GM21360 (cell line): ENCODE measurements around the gene TEDC1.

ENCODE experiments used
- ATAC-seq: cut with Tn5 transposase; IDR thresholded peaks from one replicate; pipeline ENCODE4 v1.9.1; 2021; ENCODE audit warnings: mild to moderate bottlenecking, moderate library complexity; ENCODE audit not compliant: unreplicated experiment

TEDC1 gene

GRCh38 chr14:105490572-105491365, at the start of gene TEDC1:
Gene TEDC1, plus strand, starts transcription at chr14:105491246. Its CDS starts 130 bp downstream, at chr14:105491376.
- peak; percentile 61 for ATAC-seq

GRCh38 chr14:105442125-105442524, 48.9 kb upstream of the TEDC1 start:
- no peak for ATAC-seq

DNA sequence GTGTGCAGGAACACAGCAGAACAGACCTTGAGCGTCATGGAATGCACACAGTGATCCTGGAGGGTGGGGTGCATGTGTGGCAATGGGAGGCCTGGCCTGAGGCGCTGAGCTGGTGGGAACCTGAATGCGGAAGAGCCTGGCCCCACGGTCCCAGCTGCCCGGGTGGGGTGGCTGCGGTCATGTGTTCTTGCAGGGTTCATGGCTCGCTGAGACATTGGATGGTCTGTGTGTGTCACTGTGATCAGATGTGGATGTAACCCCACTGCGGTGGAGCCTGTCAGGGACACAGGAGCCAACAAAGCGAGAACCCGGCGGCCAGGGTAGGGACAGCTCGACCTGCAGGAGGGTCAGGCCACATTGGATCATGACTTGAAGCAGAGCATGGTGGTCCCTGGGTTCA, 48.2 kb upstream of the TEDC1 start:
- ATAC-seq, result no peak

- ATAC-seq, result no peak
Measured at GRCh38 chr14:105444859-105445258, 46.2 kb upstream of the TEDC1 start.

- no peak for ATAC-seq
Measured at GRCh38 chr14:105445290-105445689, 45.8 kb upstream of the TEDC1 start.

GRCh38 chr14:105445901-105446845, 44.9 kb upstream of the TEDC1 start:
- no peak for ATAC-seq

GRCh38 chr14:105446971-105447370, 44.1 kb upstream of the TEDC1 start:
- ATAC-seq, result no peak

DNA sequence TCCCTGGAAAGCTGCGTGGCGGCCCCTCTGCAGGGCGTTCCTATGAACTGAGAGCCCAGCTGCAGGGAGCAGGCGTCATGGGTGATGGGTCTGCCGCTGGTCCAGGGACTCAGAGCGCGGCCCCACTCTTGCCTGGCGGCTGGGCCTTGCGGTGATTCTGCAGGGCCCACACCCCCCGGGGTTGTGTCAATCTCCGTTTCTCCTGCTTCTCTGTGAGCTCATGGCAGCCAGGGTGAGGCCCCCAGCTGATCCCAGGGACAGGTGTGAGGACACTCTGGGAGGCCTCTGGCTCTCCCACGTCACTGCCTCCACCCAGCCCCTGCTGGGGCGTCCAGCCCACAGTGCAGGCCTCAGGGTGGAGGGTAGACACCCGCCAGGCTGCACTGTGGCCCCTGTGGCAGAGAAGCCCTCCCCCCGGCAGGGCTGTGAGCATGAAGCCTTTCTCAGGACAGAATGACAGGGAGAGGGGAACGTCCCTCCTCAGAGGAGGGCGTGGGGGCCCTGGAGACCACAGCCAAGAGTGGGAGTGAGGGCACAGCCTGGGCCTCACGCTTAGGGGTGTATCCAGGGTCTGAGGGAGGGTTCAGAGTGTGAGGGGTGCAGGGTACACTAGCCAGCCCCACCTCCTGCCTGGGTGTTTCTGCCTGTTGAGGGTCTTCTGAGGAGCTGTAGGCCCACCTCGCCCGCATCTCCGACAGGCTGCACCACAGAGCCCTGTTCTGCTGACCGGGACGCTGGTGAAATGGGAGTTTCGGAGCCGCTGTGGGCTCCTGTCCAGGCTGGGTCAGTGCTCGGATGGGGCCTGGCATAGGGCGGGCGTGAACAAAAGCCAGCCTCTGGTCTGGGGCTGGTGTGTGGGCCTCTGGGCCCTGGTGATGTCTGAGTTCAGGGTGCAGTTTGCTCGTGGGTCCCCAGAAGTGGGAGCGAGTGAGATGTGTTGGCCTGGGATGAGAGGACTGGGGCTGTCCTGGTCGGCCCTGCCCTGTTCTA, 43.1 kb upstream of the TEDC1 start:
- no peak for ATAC-seq

GRCh38 chr14:105448706-105449111, 42.3 kb upstream of the TEDC1 start:
- ATAC-seq, result no peak

DNA sequence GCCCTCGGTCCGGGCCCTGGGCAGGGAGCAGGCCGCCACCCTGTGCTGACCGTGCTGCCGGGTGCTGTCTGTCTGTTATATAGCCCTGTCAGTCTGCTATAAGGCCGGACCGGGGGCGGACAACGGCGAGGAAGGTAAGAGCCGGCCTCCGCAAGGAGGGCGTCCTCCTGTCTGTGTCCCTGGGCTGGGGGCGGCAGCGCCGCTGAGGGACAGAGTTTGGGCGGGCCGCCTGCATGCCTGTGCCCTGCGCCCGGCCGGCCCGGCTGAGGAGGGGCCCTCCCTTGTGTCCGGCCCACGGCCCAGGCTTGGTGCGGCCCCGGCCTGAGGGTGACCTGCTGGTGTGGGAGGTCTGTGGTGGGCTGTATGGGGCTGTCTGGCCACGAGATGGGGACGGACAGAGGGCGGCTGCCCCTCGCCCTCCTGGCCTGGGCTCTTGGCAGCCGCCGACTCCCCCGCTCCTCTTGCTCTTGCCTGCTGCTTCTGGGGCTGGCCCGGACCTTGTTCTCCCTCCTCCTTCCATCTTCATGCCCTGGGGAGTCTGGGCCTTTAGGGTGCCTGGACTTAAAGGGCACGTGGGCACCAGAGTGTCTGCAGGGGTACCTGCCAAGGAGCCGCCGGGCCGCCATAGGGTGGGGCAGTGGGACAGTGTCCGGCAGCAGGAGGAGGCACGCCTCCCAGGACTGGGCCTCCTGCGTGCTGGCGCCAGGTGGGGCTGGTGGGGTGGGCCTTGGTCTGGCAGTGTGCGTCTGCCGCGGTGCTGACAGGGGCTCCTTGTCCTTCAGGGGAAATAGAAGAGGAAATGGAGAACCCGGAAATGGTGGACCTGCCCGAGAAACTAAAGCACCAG, 41.5 kb upstream of the TEDC1 start:
- no peak for ATAC-seq

GRCh38 chr14:105450123-105450505, 40.9 kb upstream of the TEDC1 start:
- ATAC-seq, result no peak

GRCh38 chr14:105450864-105451720, 40.0 kb upstream of the TEDC1 start:
- no peak for ATAC-seq

GRCh38 chr14:105452963-105453362, 38.1 kb upstream of the TEDC1 start:
- no peak for ATAC-seq

- ATAC-seq, result no peak
Measured at GRCh38 chr14:105453847-105454246, 37.2 kb upstream of the TEDC1 start.

GRCh38 chr14:105455086-105455640, 35.9 kb upstream of the TEDC1 start:
- no peak for ATAC-seq

DNA sequence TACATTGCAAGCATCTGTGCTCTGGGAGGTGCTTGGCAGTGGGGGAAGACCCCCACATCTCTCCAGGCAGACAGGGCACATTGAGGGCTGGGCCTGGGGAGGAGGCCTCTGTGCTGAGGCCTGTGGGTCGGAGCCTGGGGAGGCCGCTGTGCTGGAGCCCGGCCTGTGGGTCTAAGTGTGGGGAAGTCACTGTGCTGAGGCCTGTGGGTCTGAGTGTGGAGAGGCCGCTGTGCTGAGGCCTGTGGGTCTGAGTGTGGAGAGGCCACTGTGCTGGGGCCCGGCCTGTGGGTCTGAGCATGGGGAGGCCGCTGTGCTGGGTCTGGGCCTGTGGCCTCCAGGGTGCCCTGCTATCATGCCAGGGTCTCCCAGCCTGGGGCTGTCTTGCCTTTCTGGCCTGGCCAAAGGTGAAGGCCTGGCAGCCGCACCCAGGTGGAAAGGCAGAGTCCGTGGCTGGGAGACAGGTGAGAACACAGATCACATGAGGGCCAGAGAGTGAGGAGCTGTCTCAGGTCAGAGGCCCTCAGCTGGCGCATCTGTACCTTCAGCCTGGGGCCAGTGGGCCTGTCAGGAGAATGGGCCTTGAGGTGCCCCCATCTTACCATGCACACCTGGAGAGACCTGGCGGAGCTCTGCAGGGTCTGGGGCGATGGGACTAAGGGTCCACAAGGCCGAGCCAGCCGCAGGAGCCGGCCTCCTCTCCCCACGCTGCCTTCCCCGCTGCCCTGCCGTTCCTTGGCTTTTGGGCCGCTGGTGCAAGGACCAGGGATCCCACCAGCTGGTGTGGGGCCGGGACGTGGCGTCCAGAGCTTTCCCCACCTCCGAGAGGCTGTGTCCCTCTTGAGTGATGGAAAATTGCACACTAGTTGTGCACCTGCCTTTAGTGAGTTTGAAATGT, 35.0 kb upstream of the TEDC1 start:
- ATAC-seq, result no peak
